ENCODE measurements around the gene ZSCAN18.
A peak's percentile ranks its signal among the peaks of the same experiment; 100 is the strongest.
"Not testable (repeated sequence)": the region's sequence is repeated elsewhere in the genome, so short reads cannot be mapped to it uniquely, and the experiment has no call there.

The ZSCAN18 gene

GRCh38 chr19:58097781-58098681, at the start of gene ZSCAN18:
Gene ZSCAN18, minus strand, starts transcription at chr19:58098231. Its CDS starts 7,964 bp downstream, at chr19:58090267.
- peak; percentile 94 for DNase-seq (ENCODE audit: low spot score)

- not testable (repeated sequence) for DNase-seq (ENCODE audit: low spot score)
These were observed 49.4 kb upstream of the ZSCAN18 start for GRCh38 chr19:58147475-58147874.

- no peak for DNase-seq (ENCODE audit: low spot score)
These were observed 47.8 kb upstream of the ZSCAN18 start for GRCh38 chr19:58145849-58146248.

GRCh38 chr19:58134244-58134643, 36.2 kb upstream of the ZSCAN18 start:
- DNase-seq (ENCODE audit: low spot score): no peak

- no peak for DNase-seq (ENCODE audit: low spot score)
These were observed 31.3 kb upstream of the ZSCAN18 start for GRCh38 chr19:58129284-58129683.

- no peak for DNase-seq (ENCODE audit: low spot score)
These were observed 30.1 kb upstream of the ZSCAN18 start for GRCh38 chr19:58128041-58128685.

GRCh38 chr19:58123354-58123753, 25.3 kb upstream of the ZSCAN18 start:
- DNase-seq (ENCODE audit: low spot score): no peak

GRCh38 chr19:58118979-58119733, 21.1 kb upstream of the ZSCAN18 start:
- DNase-seq (ENCODE audit: low spot score): no peak

GRCh38 chr19:58117841-58118575, 20.0 kb upstream of the ZSCAN18 start:
- no peak for DNase-seq (ENCODE audit: low spot score)

- DNase-seq (ENCODE audit: low spot score): no peak
These were observed 10.5 kb upstream of the ZSCAN18 start for GRCh38 chr19:58108546-58108817.

GRCh38 chr19:58107778-58108545, 9.9 kb upstream of the ZSCAN18 start:
- no peak for DNase-seq (ENCODE audit: low spot score)

GRCh38 chr19:58098682-58098998, 609 bp upstream of the ZSCAN18 start:
- DNase-seq (ENCODE audit: low spot score): no peak

- DNase-seq (ENCODE audit: low spot score): no peak
These were observed 682 bp downstream of the ZSCAN18 start for GRCh38 chr19:58097349-58097748.

- no peak for DNase-seq (ENCODE audit: low spot score)
These were observed 1.1 kb downstream of the ZSCAN18 start for GRCh38 chr19:58096884-58097283.

- no peak for DNase-seq (ENCODE audit: low spot score)
These were observed 2.7 kb downstream of the ZSCAN18 start for GRCh38 chr19:58095328-58095727.

- no peak for DNase-seq (ENCODE audit: low spot score)
These were observed 5.0 kb downstream of the ZSCAN18 start for GRCh38 chr19:58093071-58093470.

GRCh38 chr19:58091251-58091995, 6.6 kb downstream of the ZSCAN18 start:
- DNase-seq (ENCODE audit: low spot score): no peak

GRCh38 chr19:58089846-58090245, 8.2 kb downstream of the ZSCAN18 start:
- DNase-seq (ENCODE audit: low spot score): no peak

GRCh38 chr19:58088521-58089052, 9.4 kb downstream of the ZSCAN18 start:
- DNase-seq (ENCODE audit: low spot score): no peak

Data from globus pallidus (tissue), 1 donor.